HPDE6-E6E7 (cell line): ENCODE results near the gene L3MBTL1.

Experiments
- DNase-seq: peaks from one replicate; pipeline ENCODE4 v3.0.0; 2011; ENCODE audit warnings: missing footprints; ENCODE audit errors: extremely low spot score

Gene L3MBTL1

DNA sequence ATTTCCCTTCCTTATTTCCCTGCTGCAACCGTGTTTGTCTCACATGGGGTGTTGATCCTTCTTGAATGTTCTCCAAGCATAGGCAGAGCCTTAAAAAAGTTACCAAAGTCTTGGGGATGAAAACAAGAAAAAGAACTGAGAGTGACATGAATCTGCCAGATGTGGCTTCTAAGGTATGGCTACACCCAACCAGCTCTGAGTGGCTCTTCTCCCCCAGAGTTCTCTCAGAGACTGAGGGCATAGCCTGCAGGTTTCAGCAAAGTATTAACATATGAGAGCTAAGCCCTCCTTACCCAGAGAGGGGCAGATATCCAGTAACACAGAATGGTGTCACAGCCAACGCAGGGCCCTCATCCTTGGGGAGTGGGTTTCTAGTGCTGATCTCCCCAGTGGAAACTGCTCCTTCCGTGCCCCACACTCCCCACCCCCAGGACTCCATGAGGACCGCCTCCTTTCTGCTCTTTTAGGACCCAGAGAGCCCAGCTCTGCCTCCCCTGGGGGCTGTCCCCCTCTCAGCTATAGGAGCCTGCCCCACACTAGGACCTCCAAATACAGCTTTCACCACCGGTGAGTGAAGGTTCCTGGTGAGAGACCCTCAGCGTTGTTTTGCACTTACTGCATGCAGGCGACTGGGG, 28.0 kb downstream of the L3MBTL1 start:
- no peak for DNase-seq

DNA sequence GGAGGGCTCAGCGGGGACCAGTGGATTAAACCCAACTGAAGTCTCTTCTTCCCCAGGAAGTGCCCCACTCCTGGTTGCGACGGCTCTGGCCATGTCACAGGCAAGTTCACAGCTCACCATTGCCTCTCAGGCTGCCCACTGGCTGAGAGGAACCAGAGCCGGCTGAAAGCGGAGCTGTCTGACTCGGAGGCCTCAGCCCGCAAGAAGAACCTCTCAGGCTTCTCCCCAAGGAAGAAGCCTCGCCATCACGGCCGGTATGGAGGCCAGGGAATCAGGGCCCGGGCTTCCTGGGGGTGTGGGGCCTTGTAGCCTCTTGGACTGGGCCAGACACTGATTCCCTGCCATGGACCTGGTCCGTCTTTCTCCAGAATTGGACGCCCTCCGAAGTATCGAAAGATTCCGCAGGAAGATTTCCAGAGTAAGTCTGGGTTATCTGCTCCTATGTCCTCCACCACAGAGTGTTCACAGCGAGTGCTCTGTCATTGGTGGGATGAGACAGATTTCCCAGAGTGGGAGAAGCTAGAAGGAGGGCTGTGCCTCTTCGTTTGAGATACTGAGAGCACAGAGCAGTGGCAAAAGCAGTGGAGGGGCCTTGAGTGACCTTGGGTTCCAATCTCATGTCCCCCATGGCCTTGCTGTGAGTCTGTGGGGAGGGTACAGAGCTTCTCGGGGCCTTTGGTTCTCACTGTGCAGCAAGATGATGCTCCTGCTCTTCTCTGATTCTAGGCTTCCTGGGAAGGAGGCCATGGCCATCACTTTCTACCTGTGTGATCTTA, 28.7 kb downstream of the L3MBTL1 start:
- DNase-seq = no peak

DNA sequence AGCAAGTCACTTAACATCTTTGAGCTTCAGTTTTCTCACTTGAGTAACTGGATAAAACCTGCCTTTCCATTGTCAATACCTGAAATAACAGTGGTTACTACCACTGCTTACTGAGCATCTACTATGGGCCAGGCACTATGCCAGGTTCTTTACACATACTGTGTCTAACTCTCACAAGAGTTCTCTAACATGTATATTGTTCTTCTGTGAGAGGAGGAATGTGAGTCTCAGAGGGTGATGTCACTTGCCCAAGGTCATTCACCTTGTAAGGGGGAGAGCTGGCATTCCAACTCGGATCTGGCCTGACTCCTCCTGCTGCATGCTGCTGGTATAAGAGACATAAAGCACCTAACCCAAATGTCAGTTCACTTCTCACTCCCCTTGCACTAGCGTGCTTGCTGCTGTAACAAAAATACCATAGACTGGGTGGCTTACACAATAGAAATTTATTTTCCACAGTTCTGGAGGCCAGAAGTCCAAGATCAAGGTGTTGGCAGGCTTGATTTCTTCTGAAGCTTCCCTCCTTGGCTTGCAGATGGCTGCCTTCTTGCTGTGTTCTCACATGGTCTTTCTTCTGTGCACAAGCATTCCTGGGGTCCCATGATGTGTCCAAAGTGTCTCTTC, 29.4 kb downstream of the L3MBTL1 start:
- no peak for DNase-seq

DNA sequence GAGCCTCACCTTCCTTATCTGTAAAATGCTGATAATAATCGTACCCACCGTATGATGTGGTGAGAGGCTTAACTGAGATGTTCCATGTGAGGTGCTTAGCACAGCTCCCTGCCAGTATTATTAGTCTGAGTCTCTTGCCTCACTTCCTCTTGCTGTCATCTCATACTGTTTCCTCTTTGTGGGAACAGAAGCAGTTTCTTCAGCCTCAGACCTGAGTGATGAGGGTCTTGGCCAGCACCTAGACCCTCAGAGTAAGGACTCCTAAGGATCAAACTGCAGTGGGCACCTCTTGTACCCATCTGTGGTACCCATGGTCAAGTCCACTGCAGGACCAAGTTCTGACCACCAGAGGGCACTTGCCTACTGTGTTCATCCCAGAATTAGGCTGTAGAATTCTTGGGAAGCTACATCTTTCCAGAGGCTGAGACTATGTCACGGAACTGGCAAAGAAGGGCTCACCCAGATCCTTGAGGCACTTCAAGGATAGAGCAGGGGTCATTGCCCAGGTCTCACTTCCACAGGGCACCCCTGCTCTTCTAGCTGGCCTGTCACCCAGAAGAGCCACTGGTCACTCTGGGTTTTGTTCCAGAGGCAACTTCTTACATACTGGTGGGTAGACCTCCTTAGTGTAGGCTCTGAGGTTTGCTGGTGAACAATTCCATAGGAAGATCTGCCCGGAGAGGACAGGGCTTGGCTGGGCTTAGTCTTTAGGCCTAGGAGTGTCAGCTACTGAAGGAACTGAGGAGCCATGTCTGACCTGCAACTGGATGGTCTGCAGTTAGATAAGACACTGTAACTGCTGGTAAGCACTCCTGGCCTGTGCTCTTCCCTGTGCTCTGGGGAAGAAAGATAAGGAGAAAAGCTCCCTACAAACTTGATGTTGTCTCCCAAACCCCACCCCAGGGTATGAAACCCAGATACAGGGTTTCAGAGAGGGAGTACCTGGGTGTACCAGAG, 30.7 kb downstream of the L3MBTL1 start:
- peak; percentile 68 for DNase-seq

DNA sequence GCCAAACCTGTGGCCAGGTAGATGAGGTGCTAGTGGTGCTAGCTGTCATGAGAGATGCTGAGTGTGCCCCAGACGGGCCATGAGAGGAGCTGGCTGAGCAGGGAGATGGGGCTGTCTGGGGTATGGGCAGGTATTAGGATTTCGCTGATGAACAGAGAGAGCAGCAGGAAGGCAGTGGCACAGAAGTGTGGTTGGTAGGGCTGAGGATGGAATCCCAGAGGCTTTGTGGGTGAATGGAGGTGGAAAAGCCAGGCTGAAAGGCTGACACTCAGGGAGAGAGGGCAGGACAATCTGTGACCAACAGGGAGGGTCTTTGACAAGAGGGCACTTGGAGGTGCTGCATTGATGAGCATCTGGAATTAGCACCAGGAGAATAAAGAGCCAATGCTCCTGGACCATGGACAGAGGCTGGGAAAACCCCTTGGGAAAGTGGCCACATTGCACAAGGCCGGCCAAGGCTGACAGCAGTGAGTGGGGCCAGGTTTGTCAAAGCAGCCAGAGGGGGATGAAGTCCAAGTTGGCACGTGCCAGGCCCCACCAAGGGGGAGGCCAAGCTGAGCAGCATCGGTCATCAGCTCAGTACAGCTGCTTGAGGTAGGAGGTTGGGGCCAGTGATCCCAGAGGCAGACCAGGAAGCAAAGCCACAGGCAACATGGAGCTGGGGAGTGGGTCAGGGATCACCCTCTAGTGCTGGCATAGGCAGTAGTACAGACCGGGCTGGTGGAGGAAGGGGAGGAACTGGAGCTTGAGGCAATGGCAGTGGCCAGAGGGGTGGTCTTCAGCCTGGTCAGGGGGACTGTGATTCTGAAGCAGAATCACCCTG, 31.6 kb downstream of the L3MBTL1 start:
- no peak for DNase-seq

DNA sequence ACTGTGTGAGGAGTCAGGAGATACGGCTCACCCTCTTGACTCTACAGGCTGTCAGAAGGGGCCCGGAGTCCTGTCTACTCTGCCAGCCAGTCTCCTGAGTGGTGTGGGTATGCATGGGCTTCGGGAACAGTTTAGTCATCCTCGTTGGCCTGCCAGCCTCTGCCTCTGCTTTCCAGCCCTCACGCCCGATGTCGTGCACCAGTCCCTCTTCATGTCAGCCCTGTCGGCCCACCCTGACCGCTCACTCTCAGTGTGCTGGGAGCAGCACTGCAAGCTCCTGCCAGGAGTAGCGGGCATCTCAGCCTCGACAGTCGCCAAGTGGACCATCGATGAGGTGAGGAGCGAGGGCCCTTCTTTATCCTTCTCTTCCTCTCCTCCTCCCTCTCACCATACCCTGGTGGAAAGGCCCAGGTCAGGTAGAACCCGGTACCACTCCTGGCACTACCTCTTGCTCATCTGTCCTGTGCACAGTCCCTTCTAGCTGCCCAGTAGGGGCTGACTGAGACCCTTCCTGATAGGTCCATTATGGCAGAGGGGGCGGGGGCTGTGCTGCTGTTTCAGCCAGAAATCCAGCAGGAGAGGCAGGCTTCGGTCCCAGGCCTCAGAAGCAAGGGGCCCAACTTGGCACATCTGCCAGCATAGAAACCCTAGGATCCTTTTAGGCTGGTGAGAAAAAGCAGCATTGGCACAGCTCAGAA, 32.6 kb downstream of the L3MBTL1 start:
- DNase-seq = no peak

DNA sequence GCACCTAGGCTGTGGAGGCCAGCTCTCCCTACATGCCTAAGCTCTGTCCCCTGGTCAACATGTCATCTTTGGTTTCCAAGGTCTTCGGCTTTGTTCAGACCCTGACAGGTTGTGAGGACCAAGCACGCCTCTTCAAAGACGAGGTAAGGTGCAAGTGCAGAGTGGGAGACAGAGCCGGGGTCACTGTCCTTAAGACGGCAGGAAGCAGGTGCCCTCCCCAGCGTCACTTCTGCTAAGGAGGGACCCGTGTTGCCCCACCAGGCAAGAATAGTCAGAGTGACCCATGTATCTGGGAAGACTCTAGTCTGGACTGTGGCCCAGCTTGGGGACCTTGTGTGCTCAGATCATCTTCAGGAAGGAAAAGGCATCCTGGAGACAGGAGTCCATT, 33.2 kb downstream of the L3MBTL1 start:
- DNase-seq = no peak

DNA sequence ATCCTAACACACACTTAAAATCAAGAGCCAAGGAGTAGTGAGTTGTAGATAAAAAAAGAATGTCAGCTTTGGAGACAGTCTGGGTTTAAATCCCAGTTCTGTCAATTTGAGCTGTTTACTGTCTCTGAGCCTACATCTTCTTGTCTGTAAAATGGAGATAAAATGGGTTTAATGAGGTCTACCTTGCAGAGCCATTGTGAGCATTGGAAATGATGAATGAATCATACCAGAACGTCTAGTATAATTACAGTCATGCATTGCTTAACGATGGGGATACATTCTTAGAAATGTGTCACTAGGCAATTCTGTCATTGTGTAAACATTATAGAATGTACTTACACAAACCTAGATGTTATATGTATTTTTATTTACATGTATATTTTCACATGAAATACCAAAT, 33.7 kb downstream of the L3MBTL1 start:
- no peak for DNase-seq

DNA sequence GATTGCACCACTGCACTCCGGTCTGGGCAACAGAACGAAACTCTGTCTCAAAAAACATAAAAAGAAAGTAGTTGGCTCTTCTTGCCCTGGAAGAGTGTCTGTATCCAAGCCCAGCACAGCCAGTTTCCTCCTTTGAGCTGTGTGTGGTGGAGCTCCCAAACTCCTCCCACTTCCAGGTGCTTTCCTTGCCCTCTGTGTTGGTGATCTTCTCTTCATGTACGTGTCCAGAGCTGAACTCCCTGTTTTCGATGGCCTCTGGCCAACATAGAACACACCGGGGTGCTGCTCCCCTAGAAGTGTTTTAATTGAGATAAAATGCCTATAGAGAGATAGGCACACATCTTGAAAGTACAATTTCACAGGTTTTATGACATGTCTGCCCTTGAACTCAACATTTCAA, 34.7 kb downstream of the L3MBTL1 start:
- DNase-seq = no peak

DNA sequence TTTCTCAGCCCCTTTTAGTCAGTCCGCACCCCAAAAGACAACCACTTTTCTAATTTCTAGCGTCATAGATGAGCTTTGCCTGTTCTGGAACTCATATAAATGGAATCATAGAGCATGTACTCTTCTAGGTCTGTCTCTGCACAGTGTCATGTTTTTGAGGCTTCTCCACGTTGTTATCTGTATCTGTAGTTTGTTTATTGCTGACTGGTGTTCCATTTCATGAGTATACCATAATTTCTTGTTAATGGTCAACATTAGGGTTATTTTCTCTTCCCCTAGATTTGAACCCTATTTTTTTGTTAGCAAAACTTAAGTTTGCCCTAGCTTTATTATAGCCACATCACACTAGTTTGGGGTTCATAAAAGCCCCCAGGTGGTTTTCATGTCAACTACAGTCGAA, 35.2 kb downstream of the L3MBTL1 start:
- DNase-seq = no peak

DNA sequence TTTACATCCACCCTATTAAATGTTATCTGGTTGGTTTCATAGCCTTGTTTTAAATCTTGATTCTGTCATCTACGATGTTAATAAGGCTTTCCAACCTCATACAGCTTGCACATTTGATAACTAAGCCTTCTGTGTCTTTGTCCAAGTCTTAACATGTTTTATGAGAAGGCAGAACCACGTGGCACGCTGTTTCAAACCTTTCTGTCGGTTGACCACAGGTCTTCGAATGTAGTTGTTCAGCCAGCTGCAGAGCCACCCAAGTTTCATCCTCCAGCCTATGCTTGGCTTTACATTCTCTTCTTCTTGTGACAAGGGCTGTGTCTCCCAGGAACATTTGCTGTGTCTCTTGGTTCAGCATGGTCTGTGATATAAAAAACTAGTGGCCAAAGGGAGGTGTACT, 35.6 kb downstream of the L3MBTL1 start:
- no peak for DNase-seq

DNA sequence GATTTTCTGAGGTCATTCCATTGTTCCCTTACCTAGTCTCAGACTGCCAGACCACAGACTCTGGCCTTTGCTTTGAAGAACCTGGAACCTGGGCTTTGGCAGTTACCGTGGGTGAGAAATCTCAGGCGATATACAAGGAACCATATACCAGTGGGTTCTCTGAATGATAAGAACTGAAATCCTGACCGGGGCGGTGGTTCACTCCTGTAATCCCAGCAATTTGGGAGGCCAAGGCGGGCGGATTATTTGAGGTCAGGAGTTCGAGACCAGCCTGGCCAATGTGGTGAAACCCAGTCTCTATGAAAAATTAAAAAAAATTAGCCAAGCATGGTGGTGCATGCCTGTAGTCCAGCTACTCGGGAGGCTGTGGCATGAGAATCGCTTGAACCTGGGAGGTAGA, 37.0 kb downstream of the L3MBTL1 start:
- DNase-seq = no peak

DNA sequence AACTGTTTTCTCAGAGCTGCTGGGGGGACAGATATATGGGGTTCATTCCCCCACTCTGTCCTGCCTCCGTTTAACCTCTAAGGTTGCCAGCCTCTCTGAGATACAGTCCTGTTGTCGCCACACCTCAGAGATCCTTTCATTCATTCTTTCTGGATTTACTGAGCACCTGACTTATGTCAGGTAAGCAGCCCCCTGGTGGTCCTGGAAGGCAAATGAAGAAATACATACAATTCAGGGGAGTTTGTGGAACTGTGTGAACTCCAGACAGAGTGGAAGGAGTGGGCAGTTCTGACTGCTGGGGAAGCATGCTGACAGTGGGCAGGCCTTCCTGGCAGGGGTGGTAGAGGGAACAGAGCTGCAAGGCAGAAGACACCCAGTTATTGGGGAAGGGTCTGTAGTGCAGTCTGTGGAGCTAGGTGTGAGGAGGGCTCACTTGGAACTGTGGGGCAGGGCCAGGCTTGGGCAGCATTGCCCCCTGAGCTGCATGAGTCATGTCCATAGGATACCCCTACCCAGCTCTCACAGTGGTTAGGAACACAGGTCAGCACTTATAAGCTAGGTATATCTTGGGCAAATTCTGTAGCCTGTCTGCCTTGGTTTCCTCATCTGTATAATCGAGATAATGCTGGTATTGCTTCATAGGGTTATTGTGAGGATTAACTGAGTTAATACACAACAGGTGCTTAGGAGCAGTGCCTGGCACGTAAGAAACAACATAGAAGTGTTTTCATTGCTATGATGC, 38.5 kb downstream of the L3MBTL1 start:
- DNase-seq = no peak

DNA sequence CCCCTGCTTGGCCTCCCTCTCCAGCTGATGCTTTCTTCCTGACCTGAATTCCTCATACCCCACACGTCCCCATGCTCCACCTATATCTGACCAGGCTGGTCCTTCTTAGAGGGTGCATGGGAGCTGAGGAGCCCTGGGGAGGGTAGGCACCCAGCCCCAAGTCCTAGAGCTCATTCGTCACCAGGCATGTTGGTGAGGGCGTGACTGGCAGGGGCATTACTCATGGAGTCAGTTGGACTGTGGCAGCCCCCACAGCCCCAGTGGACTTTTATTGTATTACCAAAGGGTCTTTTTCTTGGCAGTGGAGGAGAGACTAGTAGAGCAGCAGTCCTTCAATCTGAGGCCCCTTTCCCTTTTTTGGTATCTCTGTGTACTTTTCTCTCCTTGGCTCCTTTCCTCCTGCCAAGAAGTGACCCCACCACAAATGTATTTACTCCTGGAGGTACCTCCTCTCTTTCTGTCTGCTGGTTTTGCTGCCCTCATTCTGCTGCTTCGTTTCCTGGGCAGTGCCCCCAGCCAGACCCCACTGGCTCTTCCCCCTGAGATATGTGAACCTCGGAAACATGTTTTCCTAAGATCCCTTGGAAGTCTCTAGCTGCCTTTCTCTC, 40.9 kb downstream of the L3MBTL1 start:
- DNase-seq = no peak

DNA sequence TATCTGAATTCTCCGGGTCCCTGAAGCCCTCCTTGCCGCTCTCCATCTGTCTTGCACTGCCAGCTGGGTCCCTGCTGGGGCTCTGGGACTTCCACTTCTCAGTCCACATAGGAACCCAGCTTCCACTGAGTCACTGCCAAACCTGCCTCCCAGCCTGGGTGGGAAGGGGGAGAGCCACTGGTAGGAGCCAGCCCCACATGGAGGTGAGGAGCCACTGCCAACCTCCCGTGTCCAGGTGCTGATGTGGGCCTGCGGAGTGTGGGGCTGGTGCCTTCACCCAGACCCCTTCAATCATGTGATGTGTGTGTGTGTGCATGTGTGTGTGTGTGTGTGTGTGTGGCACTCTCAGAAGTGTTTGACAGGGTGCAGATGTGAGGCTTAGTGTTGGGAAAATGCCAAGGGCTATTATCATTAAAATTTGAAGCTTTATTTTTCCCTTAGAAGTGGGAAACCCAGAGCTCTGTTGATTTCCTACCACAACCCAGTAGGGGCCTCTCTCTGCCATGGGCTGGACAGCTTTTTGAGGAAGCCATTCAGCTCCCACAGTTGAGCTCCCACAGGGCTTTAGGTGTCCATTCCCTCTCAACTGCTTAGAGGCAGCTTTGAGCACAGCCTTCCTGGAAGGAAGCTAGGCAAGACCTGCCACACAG, 42.0 kb downstream of the L3MBTL1 start:
- DNase-seq = no peak

DNA sequence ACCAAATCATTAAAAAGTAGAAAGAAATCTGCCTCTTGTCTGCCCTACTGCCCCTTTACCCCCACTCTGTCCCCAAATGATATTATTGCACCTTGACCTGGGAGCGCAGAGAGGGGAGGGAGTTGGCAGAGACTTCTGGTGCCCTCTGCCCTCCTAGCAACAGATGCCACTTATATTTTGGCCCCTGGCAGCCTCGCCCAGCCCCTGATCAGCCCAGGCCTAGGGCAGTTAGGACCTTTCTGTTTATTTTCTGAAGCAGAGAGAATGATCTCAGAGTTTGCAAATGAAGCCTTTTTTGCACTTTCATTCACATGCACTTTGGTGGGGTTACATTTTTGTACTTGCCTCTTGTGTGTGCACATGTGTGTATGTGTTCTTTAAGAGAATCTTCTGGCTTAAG, 43.0 kb downstream of the L3MBTL1 start:
- DNase-seq = no peak

DNA sequence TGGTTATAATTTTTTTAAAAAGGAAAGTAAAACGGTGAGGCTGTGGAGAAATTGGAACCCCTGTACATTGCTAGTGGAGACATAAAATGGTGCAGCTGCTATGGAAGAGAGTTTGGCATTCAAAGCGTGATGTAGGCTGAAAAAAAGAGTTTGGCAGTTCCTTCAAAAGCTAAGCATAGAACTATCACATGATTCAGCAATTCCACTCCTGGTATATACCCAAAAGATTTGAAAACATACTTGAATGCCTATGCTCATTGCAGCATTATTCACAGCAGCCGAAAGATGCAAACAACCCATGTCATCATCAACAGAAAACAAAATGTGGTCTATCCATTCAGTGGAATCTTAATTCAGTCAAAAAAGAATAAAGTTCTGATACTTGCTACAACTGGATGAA, 46.9 kb downstream of the L3MBTL1 start:
- DNase-seq = no peak

DNA sequence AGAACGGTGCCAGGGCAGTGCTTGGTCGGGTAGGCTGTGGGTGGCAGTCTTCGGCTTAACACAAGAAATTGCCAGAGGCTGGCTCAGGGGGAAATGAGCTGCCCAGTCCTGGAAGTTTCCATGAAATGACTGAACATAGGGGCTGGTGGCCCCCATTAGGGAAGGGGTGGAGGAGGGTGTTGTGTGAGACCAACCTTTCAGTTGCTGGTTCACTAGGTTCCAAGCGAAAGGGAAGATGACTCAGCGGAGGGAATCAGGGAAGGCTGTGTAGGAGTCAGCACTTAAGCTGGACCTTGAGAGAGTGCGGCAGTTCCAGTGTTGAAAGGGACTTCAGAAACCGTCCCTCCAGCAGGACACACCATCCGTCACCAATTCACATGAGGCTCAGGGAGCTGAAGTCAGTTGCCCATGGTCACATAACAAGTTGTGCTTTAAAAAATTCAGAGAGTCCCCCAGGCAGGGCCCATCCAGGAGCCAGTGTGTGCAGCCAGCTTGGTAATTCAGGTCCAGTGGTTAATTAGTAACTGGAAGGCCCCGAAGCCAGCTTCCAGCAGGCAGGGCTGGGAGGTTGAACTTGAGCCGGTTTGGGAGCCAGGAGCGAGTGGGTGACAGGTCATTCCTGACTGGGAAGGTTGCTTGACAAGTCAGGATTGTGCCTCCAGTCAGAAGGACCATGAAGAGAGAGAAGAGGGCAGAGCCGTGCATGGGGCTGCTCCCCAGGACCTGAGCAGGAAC, 51.1 kb downstream of the L3MBTL1 start, which contains the start of gene SGK2:
SGK2 (plus strand) TSS at position 616 of the 735 bp plus-strand sequence. CDS start 7,469 bp downstream, outside the sequence.
- peak; percentile 64 for DNase-seq
